Peyer's patch (tissue), 4 donors: ENCODE data around the gene FASTK.

ENCODE experiments used
- CTCF ChIP-seq, 6 experiments: fragments of 450-650 bp in 4 of 6; fragments of 200-600 bp in 2 of 6; sonication (generic) in 1 of 6; IDR thresholded peaks; one replicate each; pipeline ENCODE4 v1.5.1; 2017 to 2019; ENCODE audit warnings: antibody characterized with exemption in 6 of 6, mild to moderate bottlenecking in 3 of 6, moderate library complexity in 1 of 6
- POLR2A ChIP-seq, 2 donors: fragments of 450-650 bp; IDR thresholded peaks; one replicate each; pipeline ENCODE4 v1.5.1; 2017; ENCODE audit warnings: antibody characterized with exemption in 2 of 2, mild to moderate bottlenecking in 2 of 2, moderate library complexity in 2 of 2

DNA sequence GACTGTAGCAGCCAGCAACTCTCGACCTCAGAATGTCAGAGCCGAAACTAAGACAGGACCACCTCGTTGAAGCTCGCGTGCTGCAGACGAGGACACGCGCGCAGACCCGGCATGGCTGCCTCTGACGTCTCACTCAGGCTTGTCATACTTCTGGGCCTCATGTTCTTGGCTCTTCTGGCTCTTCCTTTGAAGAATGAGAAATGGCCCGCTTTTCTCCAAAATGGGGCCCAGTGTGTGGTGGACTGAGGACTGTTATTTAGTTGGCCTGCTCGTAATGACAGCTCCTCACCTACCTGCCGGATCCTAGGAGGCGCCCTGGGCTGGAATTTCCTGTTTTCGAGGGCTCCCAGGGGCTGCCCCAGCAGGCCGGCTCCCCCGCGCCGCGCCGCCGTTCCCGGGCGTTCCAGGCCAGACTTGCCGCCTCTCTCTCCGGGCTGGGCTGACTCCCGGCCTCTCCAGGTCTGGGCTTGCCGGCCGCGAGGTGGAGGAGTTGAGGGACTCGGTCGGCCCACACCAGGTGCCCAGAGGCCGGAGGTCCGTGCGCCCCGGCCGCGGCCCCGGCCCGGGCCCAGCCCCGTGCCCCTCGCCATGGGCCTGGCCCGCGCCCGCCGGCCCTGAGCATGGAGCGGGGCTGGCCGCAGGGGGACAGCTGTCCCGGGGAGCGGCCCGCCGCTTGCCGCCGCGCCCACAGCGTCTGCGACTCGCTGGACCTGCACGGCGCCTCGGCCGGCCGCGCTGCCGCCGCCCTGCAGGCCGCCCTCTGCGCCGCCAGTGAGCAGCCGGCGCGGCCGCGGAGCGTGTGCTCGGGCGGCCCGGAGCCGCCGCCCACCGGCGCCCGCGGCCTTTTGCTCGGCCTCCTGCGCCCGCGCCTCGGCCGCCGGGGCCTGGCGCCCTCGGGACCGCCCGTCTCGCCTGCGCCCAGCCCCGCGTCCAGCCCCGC, 33.8 kb upstream of the FASTK start:
- TF ChIP-seq CTCF (IDR thresholded peaks at IDR 0.05) (no peak), POLR2A (IDR thresholded peaks at IDR 0.05) (no peak)
